ENCODE results near the gene PNPLA7. TPM values are rescaled to one million over a fixed set of nuclear protein-coding genes. Genes with fewer than 3 reads are reported as not detected.

PNPLA7 gene
- total and polyA plus RNA-seq, 2 of the 8 experiments (the other 6 are each of a cell fraction or from before 2014, with no cell fraction given): 0.35 to 0.47 TPM

DNA sequence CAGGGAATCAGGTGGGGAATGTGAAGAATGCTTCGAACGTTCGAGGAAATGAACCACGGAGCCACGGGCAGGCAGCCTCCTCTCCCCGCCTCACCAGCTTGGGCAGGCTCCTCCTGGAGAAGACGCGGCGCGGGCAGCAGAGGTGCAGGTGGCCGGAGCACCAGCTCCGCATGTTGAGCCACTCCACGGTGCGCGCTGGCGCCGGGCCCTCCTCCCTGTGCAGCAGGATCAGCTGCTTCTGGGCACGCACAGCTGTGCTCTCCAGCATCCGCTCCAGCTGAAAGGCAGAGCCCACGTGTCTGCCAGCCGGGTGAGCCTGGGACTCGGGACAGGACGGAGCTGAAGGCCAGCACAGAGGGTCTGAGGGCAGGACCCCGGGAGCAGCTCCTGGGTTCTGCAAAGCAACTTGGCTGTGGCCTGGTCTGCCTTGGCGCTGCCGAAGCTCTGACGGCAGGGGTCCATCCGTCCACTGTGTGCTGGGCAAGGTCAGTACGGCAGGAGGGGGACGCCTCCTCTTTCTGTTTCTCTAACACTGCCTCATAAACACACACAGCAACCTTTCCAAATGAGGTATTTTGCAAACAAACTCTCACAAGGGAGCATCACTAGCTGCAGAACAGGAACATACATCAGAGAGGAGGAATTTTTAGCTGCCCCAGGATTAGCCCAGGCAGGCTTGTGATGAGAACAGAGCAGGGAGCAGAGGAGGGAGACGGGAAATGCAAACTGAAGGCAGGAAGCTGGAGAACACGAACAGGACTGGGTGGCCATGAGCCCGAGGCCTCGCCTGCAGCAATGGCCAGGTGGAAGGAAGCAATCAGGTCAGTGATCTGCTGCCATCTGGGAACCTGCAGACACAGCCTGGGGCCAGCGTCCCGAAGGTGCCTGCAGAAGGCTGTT is 71.0 kb downstream of the PNPLA7 start (continued):
- TF ChIP-seq, protein P1, sequence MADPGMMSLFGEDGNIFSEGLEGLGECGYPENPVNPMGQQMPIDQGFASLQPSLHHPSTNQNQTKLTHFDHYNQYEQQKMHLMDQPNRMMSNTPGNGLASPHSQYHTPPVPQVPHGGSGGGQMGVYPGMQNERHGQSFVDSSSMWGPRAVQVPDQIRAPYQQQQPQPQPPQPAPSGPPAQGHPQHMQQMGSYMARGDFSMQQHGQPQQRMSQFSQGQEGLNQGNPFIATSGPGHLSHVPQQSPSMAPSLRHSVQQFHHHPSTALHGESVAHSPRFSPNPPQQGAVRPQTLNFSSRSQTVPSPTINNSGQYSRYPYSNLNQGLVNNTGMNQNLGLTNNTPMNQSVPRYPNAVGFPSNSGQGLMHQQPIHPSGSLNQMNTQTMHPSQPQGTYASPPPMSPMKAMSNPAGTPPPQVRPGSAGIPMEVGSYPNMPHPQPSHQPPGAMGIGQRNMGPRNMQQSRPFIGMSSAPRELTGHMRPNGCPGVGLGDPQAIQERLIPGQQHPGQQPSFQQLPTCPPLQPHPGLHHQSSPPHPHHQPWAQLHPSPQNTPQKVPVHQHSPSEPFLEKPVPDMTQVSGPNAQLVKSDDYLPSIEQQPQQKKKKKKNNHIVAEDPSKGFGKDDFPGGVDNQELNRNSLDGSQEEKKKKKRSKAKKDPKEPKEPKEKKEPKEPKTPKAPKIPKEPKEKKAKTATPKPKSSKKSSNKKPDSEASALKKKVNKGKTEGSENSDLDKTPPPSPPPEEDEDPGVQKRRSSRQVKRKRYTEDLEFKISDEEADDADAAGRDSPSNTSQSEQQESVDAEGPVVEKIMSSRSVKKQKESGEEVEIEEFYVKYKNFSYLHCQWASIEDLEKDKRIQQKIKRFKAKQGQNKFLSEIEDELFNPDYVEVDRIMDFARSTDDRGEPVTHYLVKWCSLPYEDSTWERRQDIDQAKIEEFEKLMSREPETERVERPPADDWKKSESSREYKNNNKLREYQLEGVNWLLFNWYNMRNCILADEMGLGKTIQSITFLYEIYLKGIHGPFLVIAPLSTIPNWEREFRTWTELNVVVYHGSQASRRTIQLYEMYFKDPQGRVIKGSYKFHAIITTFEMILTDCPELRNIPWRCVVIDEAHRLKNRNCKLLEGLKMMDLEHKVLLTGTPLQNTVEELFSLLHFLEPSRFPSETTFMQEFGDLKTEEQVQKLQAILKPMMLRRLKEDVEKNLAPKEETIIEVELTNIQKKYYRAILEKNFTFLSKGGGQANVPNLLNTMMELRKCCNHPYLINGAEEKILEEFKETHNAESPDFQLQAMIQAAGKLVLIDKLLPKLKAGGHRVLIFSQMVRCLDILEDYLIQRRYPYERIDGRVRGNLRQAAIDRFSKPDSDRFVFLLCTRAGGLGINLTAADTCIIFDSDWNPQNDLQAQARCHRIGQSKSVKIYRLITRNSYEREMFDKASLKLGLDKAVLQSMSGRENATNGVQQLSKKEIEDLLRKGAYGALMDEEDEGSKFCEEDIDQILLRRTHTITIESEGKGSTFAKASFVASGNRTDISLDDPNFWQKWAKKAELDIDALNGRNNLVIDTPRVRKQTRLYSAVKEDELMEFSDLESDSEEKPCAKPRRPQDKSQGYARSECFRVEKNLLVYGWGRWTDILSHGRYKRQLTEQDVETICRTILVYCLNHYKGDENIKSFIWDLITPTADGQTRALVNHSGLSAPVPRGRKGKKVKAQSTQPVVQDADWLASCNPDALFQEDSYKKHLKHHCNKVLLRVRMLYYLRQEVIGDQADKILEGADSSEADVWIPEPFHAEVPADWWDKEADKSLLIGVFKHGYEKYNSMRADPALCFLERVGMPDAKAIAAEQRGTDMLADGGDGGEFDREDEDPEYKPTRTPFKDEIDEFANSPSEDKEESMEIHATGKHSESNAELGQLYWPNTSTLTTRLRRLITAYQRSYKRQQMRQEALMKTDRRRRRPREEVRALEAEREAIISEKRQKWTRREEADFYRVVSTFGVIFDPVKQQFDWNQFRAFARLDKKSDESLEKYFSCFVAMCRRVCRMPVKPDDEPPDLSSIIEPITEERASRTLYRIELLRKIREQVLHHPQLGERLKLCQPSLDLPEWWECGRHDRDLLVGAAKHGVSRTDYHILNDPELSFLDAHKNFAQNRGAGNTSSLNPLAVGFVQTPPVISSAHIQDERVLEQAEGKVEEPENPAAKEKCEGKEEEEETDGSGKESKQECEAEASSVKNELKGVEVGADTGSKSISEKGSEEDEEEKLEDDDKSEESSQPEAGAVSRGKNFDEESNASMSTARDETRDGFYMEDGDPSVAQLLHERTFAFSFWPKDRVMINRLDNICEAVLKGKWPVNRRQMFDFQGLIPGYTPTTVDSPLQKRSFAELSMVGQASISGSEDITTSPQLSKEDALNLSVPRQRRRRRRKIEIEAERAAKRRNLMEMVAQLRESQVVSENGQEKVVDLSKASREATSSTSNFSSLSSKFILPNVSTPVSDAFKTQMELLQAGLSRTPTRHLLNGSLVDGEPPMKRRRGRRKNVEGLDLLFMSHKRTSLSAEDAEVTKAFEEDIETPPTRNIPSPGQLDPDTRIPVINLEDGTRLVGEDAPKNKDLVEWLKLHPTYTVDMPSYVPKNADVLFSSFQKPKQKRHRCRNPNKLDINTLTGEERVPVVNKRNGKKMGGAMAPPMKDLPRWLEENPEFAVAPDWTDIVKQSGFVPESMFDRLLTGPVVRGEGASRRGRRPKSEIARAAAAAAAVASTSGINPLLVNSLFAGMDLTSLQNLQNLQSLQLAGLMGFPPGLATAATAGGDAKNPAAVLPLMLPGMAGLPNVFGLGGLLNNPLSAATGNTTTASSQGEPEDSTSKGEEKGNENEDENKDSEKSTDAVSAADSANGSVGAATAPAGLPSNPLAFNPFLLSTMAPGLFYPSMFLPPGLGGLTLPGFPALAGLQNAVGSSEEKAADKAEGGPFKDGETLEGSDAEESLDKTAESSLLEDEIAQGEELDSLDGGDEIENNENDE (IDR thresholded peaks at IDR 0.05; ENCODE audit: insufficient replicate concordance, low read length): no peak
- TF ChIP-seq, protein P2, sequence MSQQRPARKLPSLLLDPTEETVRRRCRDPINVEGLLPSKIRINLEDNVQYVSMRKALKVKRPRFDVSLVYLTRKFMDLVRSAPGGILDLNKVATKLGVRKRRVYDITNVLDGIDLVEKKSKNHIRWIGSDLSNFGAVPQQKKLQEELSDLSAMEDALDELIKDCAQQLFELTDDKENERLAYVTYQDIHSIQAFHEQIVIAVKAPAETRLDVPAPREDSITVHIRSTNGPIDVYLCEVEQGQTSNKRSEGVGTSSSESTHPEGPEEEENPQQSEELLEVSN (IDR thresholded peaks at IDR 0.05): peak; percentile 61; the same call in 1 of the 2 replicates
- TF ChIP-seq BCL11A (IDR thresholded peaks at IDR 0.05; ENCODE audit: low read depth in 2 of 2, low read length in 2 of 2) (no peak), EGR1 (IDR thresholded peaks at IDR 0.05; ENCODE audit: borderline replicate concordance, low read depth, low read length) (peak; percentile 70; the same call in 1 of the 2 replicates), TEAD4 (IDR thresholded peaks at IDR 0.05; ENCODE audit: low read depth, low read length) (peak; percentile 69; the same call in 1 of the 2 replicates)

All from H1 (cell line).